Esophagus squamous epithelium (tissue), 5 donors: ENCODE measurements around the gene SEPTIN2. TPM values are rescaled to one million over a fixed set of nuclear protein-coding genes. Genes with fewer than 3 reads are reported as not detected.

ENCODE experiments used
- DNase-seq: peaks from one replicate; lab custom pipeline; 2025; lab: John Stamatoyannopoulos, UW
- H3K27ac ChIP-seq, 4 donors: fragments of 200-600 bp; sonication (generic); one replicate each; pipeline ENCODE4 v1.5.1; 2016 to 2019; ENCODE audit warnings: mild to moderate bottlenecking in 1 of 4
- H3K27me3 ChIP-seq, 4 donors: fragments of 200-600 bp; sonication (generic); 1 replicate in 3 of 4; 2 replicates in 1 of 4; pipeline versions ENCODE4 v1.5.1 to v1.6.0; 2017 to 2021; ENCODE audit warnings: antibody characterized with exemption in 1 of 4
- H3K36me3 ChIP-seq, 3 donors: fragments of 200-600 bp; sonication (generic); one replicate each; pipeline ENCODE4 v1.5.1; 2016 to 2019
- H3K4me1 ChIP-seq, 3 donors: fragments of 200-600 bp; sonication (generic); one replicate each; pipeline ENCODE4 v1.5.1; 2017 to 2019
- H3K4me3 ChIP-seq, 4 donors: fragments of 200-600 bp; sonication (generic); 1 replicate in 3 of 4; 2 replicates in 1 of 4; pipeline ENCODE4 v1.5.1; 2016 to 2019; ENCODE audit warnings: mild to moderate bottlenecking in 2 of 4, moderate library complexity in 1 of 4
- H3K9me3 ChIP-seq, 3 donors: fragments of 200-600 bp; sonication (generic); one replicate each; pipeline ENCODE4 v1.5.1; 2016 to 2019
- POLR2A ChIP-seq, 4 donors: fragments of 450-650 bp; IDR thresholded peaks; one replicate each; pipeline ENCODE4 v1.6.1; 2017; ENCODE audit warnings: antibody characterized with exemption in 4 of 4, mild to moderate bottlenecking in 4 of 4, moderate library complexity in 3 of 4
- WGBS, 2 donors: methylation state at CpG; one replicate each; pipeline ENCODE4 v1.1.5; 2018; 5-methylcytosine and 5-hydroxymethylcytosine counted together
- intact Hi-C: fragments of 100-400 bp; cut with DNase I; formaldehyde crosslinking; loops from one replicate; pipeline ENCODE4 v1.15.0; 2022
- total RNA-seq, 4 donors: library from RNA; depleted of rRNA; stranded (reverse); fragments of >200 nt; gene quantifications; one replicate each; pipeline ENCODE4 v1.1.0, GENCODE V29; 2016
- TF ChIP-seq, protein P1 (sequence below), 6 experiments: fragments of 450-650 bp in 4 of 6; fragments of 200-600 bp in 2 of 6; sonication (generic) in 2 of 6; IDR thresholded peaks; one replicate each; pipeline ENCODE4 v1.5.1; 2016 to 2019; ENCODE audit warnings: antibody characterized with exemption in 6 of 6, mild to moderate bottlenecking in 4 of 6, moderate library complexity in 4 of 6
- donor health status: DM: yes; HTN: yes; CAD: no.

SEPTIN2 gene
- total RNA-seq, 4 donors from 2014 or later: 95.9 to 236 (median 185) TPM

DNA sequence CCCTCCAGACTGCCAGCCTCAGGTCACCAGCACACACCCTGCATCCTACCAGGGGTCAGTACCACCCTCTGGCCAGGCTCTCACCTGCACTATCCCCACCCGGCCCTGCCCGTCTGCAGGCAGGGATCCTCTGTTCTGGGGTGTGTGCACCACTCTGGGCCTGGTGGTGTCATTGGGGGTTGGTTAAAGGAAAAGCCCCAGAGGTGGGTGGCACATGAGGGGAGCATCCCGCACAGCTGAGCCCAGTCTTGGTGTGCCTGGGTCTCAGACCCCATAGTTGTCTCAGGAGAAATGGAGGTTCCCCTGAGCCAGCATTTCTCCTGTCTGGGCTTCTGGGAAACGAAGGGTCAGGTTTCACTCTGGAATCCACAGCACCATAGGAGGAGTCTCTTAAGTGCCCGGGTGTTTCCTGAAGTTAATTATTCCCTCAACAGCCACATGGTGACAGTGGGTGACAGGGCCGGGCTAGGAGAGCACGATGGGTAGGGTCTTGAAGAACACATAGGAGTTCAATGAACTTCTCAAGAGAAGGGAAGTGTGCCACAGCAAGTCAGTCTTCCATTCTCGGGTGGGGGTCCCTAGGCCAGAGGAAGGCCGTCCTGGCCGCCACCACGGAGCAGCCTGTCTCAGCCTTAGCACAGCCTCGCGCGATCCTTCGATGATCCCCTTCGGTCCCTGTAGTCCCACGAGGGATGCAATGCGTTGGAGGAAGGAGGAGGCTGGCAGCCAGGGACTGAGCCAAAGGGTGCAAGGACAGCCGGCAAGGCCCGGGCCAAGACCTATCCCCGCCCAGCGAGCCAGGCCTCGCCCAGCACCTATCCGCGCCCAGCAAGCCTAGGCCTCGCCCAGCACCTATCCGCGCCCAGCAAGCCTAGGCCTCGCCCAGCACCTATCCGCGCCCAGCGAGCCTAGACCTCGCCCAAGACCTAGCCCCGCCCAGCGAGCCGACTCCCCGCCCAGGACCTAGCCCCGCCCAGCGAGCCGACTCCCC is 39.2 kb downstream of the SEPTIN2 start:
- peak overlapping the region in 3 of 4 donors; percentile 23 to 49 (median 27) for H3K4me3 ChIP-seq
- WGBS, 2 donors: 49 to 53% methylated on average over 5 to 8 of the region's 40 CpGs
- DNase-seq: peak; percentile 49
- H3K4me1 ChIP-seq: peaks cover 0 to 45% (median 19%) of the 10 kb centered on the region in 3 donors
- H3K27me3 ChIP-seq: no peaks in the 10 kb centered on the region
- no peaks in the 10 kb centered on the region for H3K9me3 ChIP-seq
- H3K27ac ChIP-seq: peak overlapping the region; percentile 70 to 88 (median 84)
- intact Hi-C loops: no loop called here
- H3K36me3 ChIP-seq: peaks cover 12 to 49% (median 16%) of the 10 kb centered on the region in 3 donors
- TF ChIP-seq POLR2A (IDR thresholded peaks at IDR 0.05): no peak
- TF ChIP-seq, protein P1, sequence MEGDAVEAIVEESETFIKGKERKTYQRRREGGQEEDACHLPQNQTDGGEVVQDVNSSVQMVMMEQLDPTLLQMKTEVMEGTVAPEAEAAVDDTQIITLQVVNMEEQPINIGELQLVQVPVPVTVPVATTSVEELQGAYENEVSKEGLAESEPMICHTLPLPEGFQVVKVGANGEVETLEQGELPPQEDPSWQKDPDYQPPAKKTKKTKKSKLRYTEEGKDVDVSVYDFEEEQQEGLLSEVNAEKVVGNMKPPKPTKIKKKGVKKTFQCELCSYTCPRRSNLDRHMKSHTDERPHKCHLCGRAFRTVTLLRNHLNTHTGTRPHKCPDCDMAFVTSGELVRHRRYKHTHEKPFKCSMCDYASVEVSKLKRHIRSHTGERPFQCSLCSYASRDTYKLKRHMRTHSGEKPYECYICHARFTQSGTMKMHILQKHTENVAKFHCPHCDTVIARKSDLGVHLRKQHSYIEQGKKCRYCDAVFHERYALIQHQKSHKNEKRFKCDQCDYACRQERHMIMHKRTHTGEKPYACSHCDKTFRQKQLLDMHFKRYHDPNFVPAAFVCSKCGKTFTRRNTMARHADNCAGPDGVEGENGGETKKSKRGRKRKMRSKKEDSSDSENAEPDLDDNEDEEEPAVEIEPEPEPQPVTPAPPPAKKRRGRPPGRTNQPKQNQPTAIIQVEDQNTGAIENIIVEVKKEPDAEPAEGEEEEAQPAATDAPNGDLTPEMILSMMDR (IDR thresholded peaks at IDR 0.05): peak in 1 of 6 experiments; percentile 14

DNA sequence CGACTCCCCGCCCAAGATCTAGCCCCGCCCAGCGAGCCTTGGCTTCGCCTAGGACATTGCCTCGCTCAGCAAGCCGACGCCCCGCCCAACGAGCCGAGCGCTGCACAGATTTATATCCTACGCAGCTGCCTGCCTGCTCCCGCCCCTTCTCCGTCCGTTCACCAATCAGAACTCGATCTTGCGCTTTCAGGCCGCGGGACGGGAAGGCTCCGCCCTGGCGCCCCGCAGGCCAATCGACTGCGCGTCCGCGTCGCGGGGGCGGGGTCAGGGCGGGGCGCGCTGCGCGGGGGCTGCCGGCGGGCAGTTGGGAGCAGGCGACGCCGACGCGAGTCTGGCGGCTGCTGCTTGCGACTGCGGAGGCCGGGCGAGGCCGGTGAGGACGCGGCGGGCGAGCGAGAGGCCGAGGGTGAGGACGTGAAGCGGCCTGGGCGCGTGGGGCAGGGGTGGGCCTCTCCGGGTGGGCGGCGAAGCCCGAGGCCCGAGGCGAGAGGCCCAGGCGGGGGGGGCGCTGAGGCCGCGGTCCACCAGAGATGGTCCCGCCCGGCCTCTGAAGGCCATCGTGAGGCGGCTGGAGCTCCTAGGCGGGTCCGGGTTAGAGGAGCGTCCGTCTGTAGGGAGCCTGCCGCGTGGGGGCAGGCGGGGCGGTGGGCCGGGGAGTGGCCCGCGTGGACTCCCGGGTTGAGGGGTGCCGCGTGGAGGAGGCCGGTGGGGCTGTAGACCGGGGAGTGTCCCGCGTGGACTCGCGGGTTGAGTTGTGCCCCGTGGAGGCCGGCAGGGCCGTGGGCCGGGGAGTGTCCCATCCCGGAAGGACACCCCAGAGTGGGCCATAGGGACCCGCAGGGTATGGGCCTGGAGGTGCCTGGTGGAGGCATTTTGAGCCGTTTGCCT is 40.5 kb downstream of the SEPTIN2 start, which contains the start of gene FARP2:
Gene FARP2, plus strand, starts transcription at position 303 of the 888 bp plus-strand sequence. CDS start 16,823 bp downstream, outside the sequence.
- Histone ChIP-seq H3K9me3 (no peaks in the 10 kb centered on the region), H3K27me3 (no peaks in the 10 kb centered on the region), H3K36me3 (peaks cover 1 to 36% (median 5%) of the 10 kb centered on the region in 3 donors), H3K4me3 (peak within 1 kb of the TSS; percentile 65 to 96 (median 91)), H3K27ac (peak within 1 kb of the TSS; percentile 93 to 97 (median 96)), H3K4me1 (peaks cover 0 to 45% (median 19%) of the 10 kb centered on the region in 3 donors)
- DNase-seq: peak; percentile 98
- intact Hi-C loops: no loop called here
- TF ChIP-seq, protein P1 (IDR thresholded peaks at IDR 0.05): peak in 1 of 6 experiments; percentile 9
- TF ChIP-seq POLR2A (IDR thresholded peaks at IDR 0.05): peak in 3 of 4 donors; percentile 41 to 88 (median 82)
- 0% methylated on average over 4 to 6 of the region's 101 CpGs for WGBS, 2 donors

DNA sequence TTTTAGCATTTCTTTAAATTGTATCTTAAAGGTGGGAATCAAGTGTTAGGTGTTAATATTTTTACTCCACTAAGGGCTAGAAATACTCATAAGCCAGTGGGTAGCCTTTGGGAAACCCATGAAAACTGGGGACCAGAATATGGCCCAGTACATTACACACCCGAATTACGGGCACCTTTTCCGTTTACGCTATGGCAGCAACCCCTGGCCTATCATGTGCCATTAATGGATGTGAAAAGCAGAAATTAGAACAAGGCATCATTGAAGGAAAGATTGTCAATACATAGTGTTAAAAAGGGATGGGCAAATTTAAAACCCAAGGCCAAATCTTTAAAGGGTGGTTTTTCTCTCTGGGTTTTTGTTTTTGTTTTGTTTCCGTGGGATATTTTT is 41.1 kb downstream of the SEPTIN2 start:
- intact Hi-C loops: no loop called here
- H3K4me1 ChIP-seq: peaks cover 0 to 45% (median 19%) of the 10 kb centered on the region in 3 donors
- H3K9me3 ChIP-seq: no peaks in the 10 kb centered on the region
- WGBS, 2 donors: 14 to 31% methylated on average over 5 of the region's 5 CpGs
- H3K27me3 ChIP-seq: no peaks in the 10 kb centered on the region
- H3K4me3 ChIP-seq: peak overlapping the region; percentile 65 to 96 (median 91)
- TF ChIP-seq, protein P1 (IDR thresholded peaks at IDR 0.05): no peak
- no peak for TF ChIP-seq POLR2A (IDR thresholded peaks at IDR 0.05)
- no peak for DNase-seq
- H3K36me3 ChIP-seq: peaks cover 0 to 30% (median 0%) of the 10 kb centered on the region in 3 donors
- H3K27ac ChIP-seq: peak overlapping the region; percentile 93 to 97 (median 96)

DNA sequence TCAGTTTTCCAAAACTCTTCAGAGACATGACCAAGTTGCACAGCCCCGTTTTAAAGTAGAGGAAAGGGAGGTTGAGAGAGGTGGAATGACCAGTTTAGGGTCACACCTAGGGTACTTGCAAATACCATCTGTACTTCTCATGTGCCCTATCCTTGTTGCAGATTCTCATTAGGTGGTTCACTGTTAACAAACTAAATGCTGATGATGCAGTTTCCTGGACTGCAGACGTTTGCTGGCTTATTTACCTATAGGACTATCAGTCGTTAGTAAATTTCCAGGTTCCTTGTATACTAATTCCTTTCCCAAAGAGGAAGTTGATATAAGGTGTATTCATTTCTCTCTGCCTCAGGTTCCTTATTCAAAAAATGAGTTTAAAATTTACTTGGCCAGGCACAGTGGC is 41.8 kb downstream of the SEPTIN2 start:
- TF ChIP-seq POLR2A (IDR thresholded peaks at IDR 0.05): no peak
- TF ChIP-seq, protein P1 (IDR thresholded peaks at IDR 0.05): no peak
- no peaks in the 10 kb centered on the region for H3K27me3 ChIP-seq
- H3K4me3 ChIP-seq: peak overlapping the region in 2 of 4 donors; percentile 93 to 96
- no peaks in the 10 kb centered on the region for H3K9me3 ChIP-seq
- peaks cover 0 to 45% (median 19%) of the 10 kb centered on the region in 3 donors for H3K4me1 ChIP-seq
- DNase-seq: no peak
- H3K27ac ChIP-seq: peak overlapping the region in 2 of 4 donors; percentile 93 to 97
- intact Hi-C loops: no loop called here
- WGBS, 2 donors: 45 to 58% methylated on average over 3 of the region's 3 CpGs
- H3K36me3 ChIP-seq: peaks cover 0 to 23% (median 0%) of the 10 kb centered on the region in 3 donors
